Endothelial cell of umbilical vein (primary cell): ENCODE data around the gene NKAIN4. TPM values are rescaled to one million over a fixed set of nuclear protein-coding genes. Genes with fewer than 3 reads are reported as not detected.
A peak's percentile ranks its signal among the peaks of the same experiment; 100 is the strongest.

Source experiments
- BruUV-seq: library from RNA; stranded (reverse); fragments of 400-500 nt; replicated peaks from 2 replicates; lab custom pipeline; 2021; lab: Mats Ljungman, UMichigan
- CTCF ChIA-PET: fragments of 300-600, 350-600 bp; sonication (Branson Sonifier 250); formaldehyde crosslinking; loops from one replicate; lab custom pipeline; 2021; ENCODE audit warnings: antibody characterized with exemption, inconsistent platforms; lab: Charles Lee
- POLR2A ChIA-PET: fragments of 300-600, 350-600 bp; sonication (Branson Sonifier 250); formaldehyde crosslinking; loops from one replicate; lab custom pipeline; 2021; ENCODE audit warnings: antibody characterized with exemption, inconsistent platforms; lab: Charles Lee
- DNase-seq: peaks from one replicate; pipeline ENCODE4 v3.0.0-alpha.2; 2011; ENCODE audit warnings: low read depth, low spot score
- FAIRE-seq: peaks from 2 replicates; lab custom pipeline; 2011; peaks lifted over from hg19 to GRCh38; lab: Jason Lieb, UNC
- H2AFZ ChIP-seq: 2 replicates; pipeline ENCODE4 v1.6.0; 2012; ENCODE audit warnings: low read depth, low read length, control low read depth, inconsistent platforms
- H3K27ac ChIP-seq: 2 replicates; pipeline ENCODE4 v1.5.1; 2011; ENCODE audit warnings: low read depth, mild to moderate bottlenecking, control low read depth, low read length, moderate library complexity; ENCODE audit not compliant: insufficient read depth
- H3K27me3 ChIP-seq, 2 experiments: 2 replicates each; pipeline versions ENCODE4 v1.6.0 to v1.6.1; 2011; ENCODE audit warnings: low read length in 2 of 2, mixed read lengths in 1 of 2; ENCODE audit not compliant: control insufficient read depth in 2 of 2, insufficient read depth in 2 of 2
- H3K36me3 ChIP-seq, 2 experiments: 2 replicates in 1 of 2; 3 replicates in 1 of 2; pipeline ENCODE4 v1.5.1; 2011; ENCODE audit warnings: low read length in 2 of 2, mild to moderate bottlenecking in 1 of 2, moderate library complexity in 1 of 2; ENCODE audit not compliant: control insufficient read depth in 2 of 2, insufficient read depth in 2 of 2; ENCODE audit errors: extremely low read depth in 1 of 2
- H3K4me1 ChIP-seq: 3 replicates; pipeline ENCODE4 v1.5.1; 2011; ENCODE audit warnings: mild to moderate bottlenecking, low read length; ENCODE audit not compliant: control insufficient read depth, insufficient read depth; ENCODE audit errors: extremely low read depth
- H3K4me2 ChIP-seq: 2 replicates; pipeline ENCODE4 v1.6.1; 2011; ENCODE audit warnings: low read length, control low read depth, mixed read lengths; ENCODE audit not compliant: insufficient read depth
- H3K4me3 ChIP-seq, 3 experiments: fragments of 200-600 bp in 1 of 3; sonication (generic), shearing (Covaris generic) in 1 of 3; replicated peaks in 1 of 3; 2 replicates each; pipeline ENCODE4 v1.5.1; 2011 to 2016; ENCODE audit warnings: control low read depth in 3 of 3, low read length in 3 of 3, mild to moderate bottlenecking in 2 of 3, inconsistent platforms in 1 of 3, low read depth in 1 of 3, moderate library complexity in 1 of 3; ENCODE audit not compliant: insufficient read depth in 1 of 3
- H3K79me2 ChIP-seq: 2 replicates; pipeline ENCODE4 v1.6.0; 2012; ENCODE audit warnings: low read length, inconsistent platforms; ENCODE audit not compliant: control insufficient read depth, insufficient read depth
- H3K9ac ChIP-seq: replicated peaks from 2 replicates; pipeline ENCODE3; 2011; ENCODE audit warnings: low read length, control low read depth; ENCODE audit not compliant: insufficient read depth; ENCODE audit errors: extremely low read depth
- H3K9me1 ChIP-seq: replicated peaks from 3 replicates; pipeline ENCODE4 v1.6.0; 2011; ENCODE audit warnings: mild to moderate bottlenecking, low read length; ENCODE audit not compliant: control insufficient read depth, insufficient read depth; ENCODE audit errors: extremely low read depth
- H3K9me3 ChIP-seq: replicated peaks from 2 replicates; pipeline ENCODE4 v1.5.1; 2012; ENCODE audit warnings: low read length, inconsistent platforms; ENCODE audit not compliant: control insufficient read depth, insufficient read depth
- H4K20me1 ChIP-seq: replicated peaks from 2 replicates; pipeline ENCODE3; 2011; ENCODE audit warnings: mild to moderate bottlenecking, low read length; ENCODE audit not compliant: control insufficient read depth, insufficient read depth; ENCODE audit errors: extremely low read depth
- EZH2 ChIP-seq: IDR thresholded peaks from 2 replicates; pipeline ENCODE4 v1.6.1; 2012; ENCODE audit warnings: borderline replicate concordance, low read depth, mild to moderate bottlenecking, moderate library complexity, low read length, inconsistent platforms; ENCODE audit not compliant: severe bottlenecking
- GATA2 ChIP-seq: IDR thresholded peaks from 2 replicates; pipeline ENCODE4 v1.7.0; 2011; ENCODE audit warnings: low read depth, mild to moderate bottlenecking, moderate library complexity, mixed read lengths, low read length; ENCODE audit not compliant: insufficient read length, insufficient read depth
- MYC ChIP-seq: IDR thresholded peaks from one replicate; pipeline ENCODE4 v1.6.1; 2011; ENCODE audit warnings: mild to moderate bottlenecking, low read depth, low read length
- POLR2AphosphoS5 ChIP-seq: IDR thresholded peaks from 2 replicates; pipeline ENCODE4 v1.6.1; 2012; ENCODE audit warnings: low read depth, mild to moderate bottlenecking, control low read depth, low read length, moderate library complexity; ENCODE audit not compliant: insufficient read depth
- dilution Hi-C: fragments of 300-500 bp; cut with MboI; formaldehyde crosslinking; loops from one replicate; pipeline ENCODE4 v1.15.0; 2019; ENCODE audit warnings: low sequenced_read_pairs; ENCODE audit not compliant: extremely low pct_ligation_motif_present
- intact Hi-C: fragments of 100-400 bp; cut with micrococcal nuclease; formaldehyde crosslinking; loops from one replicate; pipeline ENCODE4 v1.10.0; 2022
- polyA plus RNA-seq, 4 experiments: library from polyadenylated mRNA; depleted of rRNA in 3 of 4; stranded (reverse) in 3 of 4; unstranded in 1 of 4; fragments of >200 nt; gene quantifications; 2 replicates each; pipeline versions ENCODE4 v1.2.1 to v1.2.3, GENCODE V29; 2011 to 2012; ENCODE audit warnings: missing spikeins in 1 of 4
- total RNA-seq: library from RNA; stranded (reverse); gene quantifications from 2 replicates; pipeline ENCODE4 v1.2.3, GENCODE V29; 2021
- TF ChIP-seq, protein P1 (sequence below), 2 donors: IDR thresholded peaks; 1 replicate in 1 of 2; 2 replicates in 1 of 2; pipeline ENCODE4 v1.5.1; 2011; ENCODE audit warnings: low read length in 2 of 2, mild to moderate bottlenecking in 2 of 2, moderate library complexity in 2 of 2, control low read depth in 1 of 2, inconsistent platforms in 1 of 2, low read depth in 1 of 2; ENCODE audit not compliant: insufficient read depth in 1 of 2; ENCODE audit errors: extremely low read depth in 1 of 2
- TF ChIP-seq, protein P2 (sequence below): IDR thresholded peaks from 2 replicates; pipeline ENCODE4 v1.6.1; 2011; ENCODE audit not compliant: insufficient read depth, insufficient read length

The NKAIN4 gene
- total and polyA plus RNA-seq, 2 donors (not counting 3 experiments of a cell fraction or from before 2014, with no cell fraction given) = 0.04 TPM; not detected in 1

- POLR2A ChIA-PET = no interaction called here
- TF ChIP-seq, protein P1, sequence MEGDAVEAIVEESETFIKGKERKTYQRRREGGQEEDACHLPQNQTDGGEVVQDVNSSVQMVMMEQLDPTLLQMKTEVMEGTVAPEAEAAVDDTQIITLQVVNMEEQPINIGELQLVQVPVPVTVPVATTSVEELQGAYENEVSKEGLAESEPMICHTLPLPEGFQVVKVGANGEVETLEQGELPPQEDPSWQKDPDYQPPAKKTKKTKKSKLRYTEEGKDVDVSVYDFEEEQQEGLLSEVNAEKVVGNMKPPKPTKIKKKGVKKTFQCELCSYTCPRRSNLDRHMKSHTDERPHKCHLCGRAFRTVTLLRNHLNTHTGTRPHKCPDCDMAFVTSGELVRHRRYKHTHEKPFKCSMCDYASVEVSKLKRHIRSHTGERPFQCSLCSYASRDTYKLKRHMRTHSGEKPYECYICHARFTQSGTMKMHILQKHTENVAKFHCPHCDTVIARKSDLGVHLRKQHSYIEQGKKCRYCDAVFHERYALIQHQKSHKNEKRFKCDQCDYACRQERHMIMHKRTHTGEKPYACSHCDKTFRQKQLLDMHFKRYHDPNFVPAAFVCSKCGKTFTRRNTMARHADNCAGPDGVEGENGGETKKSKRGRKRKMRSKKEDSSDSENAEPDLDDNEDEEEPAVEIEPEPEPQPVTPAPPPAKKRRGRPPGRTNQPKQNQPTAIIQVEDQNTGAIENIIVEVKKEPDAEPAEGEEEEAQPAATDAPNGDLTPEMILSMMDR (IDR thresholded peaks at IDR 0.05; ENCODE audit: extremely low read depth in 1 of 2, insufficient read depth in 1 of 2, low read depth in 1 of 2, low read length in 2 of 2) = peak in 1 of 2 donors; percentile 32
- TF ChIP-seq GATA2 (no peak), MYC (no peak), EZH2 (no peak), POLR2AphosphoS5 (no peak)
- TF ChIP-seq, protein P2, sequence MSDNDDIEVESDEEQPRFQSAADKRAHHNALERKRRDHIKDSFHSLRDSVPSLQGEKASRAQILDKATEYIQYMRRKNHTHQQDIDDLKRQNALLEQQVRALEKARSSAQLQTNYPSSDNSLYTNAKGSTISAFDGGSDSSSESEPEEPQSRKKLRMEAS = no peak
- FAIRE-seq = no peak
Measured at GRCh38 chr20:63280929-63281545, 26.8 kb upstream of the NKAIN4 start.

More at GRCh38 chr20:63280929-63281545, 26.8 kb upstream of the NKAIN4 start:
- no peaks in the 10 kb centered on the region for H3K9me1 ChIP-seq
- intact Hi-C loops (no loop called here), dilution Hi-C loops (no loop called here)
- BruUV-seq = no TSS peak
- peaks cover 14% of the 10 kb centered on the region for H3K79me2 ChIP-seq
- H3K4me3 ChIP-seq = no peak overlapping the region
- H3K9me3 ChIP-seq = no peaks in the 10 kb centered on the region
- CTCF ChIA-PET = interaction anchor here (1.1 to 3.2 kb wide), 4 partner anchors 10 to 60 kb away, joined by 3 to 22 read pairs (median 9); no protein-coding TSS in a partner anchor
- H3K9ac ChIP-seq = no peak overlapping the region
- H3K4me1 ChIP-seq = no peaks in the 10 kb centered on the region
- H4K20me1 ChIP-seq = no peaks in the 10 kb centered on the region
- H3K36me3 ChIP-seq = peaks cover 7 to 64% of the 10 kb centered on the region in 2 experiments
- H3K4me2 ChIP-seq = no peak overlapping the region
- DNase-seq = no peak
- H3K27ac ChIP-seq = no peak overlapping the region
- no peaks in the 10 kb centered on the region for H3K27me3 ChIP-seq
- H2AFZ ChIP-seq = no peak overlapping the region
